Measurements from ENCODE around the gene AKAP6.

The AKAP6 gene

GRCh38 chr14:32847867-32848266, 518.8 kb downstream of the AKAP6 start:
- DNase-seq: no peak

GRCh38 chr14:32865827-32866376, 536.8 kb downstream of the AKAP6 start:
- no peak for DNase-seq

GRCh38 chr14:32883188-32883587, 554.1 kb downstream of the AKAP6 start:
- no peak for DNase-seq
